Measurements from ENCODE around the gene BCAP29.

The BCAP29 gene

GRCh38 chr7:107667341-107667740 is 87.3 kb downstream of the BCAP29 start:
- DNase-seq (ENCODE audit: low read depth, low spot score): no peak

GRCh38 chr7:107668296-107668695 is 88.2 kb downstream of the BCAP29 start:
- DNase-seq (ENCODE audit: low read depth, low spot score): no peak

Measured in astrocyte of the hippocampus (primary cell).